RWPE2 (cell line): ENCODE results near the gene B3GLCT.

Experiments
- ATAC-seq: fragments of 200-7000 bp; cut with Tn5 transposase; 3 replicates; pipeline ENCODE4 v1.9.1; 2021; ENCODE audit warnings: low read depth
- DNase-seq: peaks from one replicate; pipeline ENCODE4 v3.0.0-alpha.2; 2020; ENCODE audit warnings: low spot score
- H3K27ac ChIP-seq: fragments of 450-650 bp; 2 replicates; pipeline ENCODE4 v1.5.1; 2017; ENCODE audit warnings: mild to moderate bottlenecking; ENCODE audit not compliant: poor library complexity, severe bottlenecking
- H3K27me3 ChIP-seq: fragments of 250-450 bp; sonication (Bioruptor Pico); 2 replicates; pipeline ENCODE4 v1.5.1; 2021; ENCODE audit warnings: mild to moderate bottlenecking, moderate library complexity; ENCODE audit not compliant: insufficient read depth, poor library complexity, severe bottlenecking
- H3K36me3 ChIP-seq: fragments of 250-450 bp; sonication (Bioruptor Pico); 2 replicates; pipeline ENCODE4 v1.5.1; 2020; ENCODE audit warnings: low read depth, mild to moderate bottlenecking, moderate library complexity
- H3K4me1 ChIP-seq: fragments of 250-450 bp; sonication (Bioruptor Pico); 2 replicates; pipeline ENCODE4 v1.5.1; 2021; ENCODE audit warnings: mild to moderate bottlenecking, moderate library complexity; ENCODE audit not compliant: insufficient read depth, poor library complexity, severe bottlenecking
- H3K4me3 ChIP-seq: fragments of 250-450 bp; sonication (Bioruptor Pico); 2 replicates; pipeline ENCODE4 v1.5.1; 2021; ENCODE audit warnings: mild to moderate bottlenecking, moderate library complexity; ENCODE audit not compliant: severe bottlenecking
- H3K9me3 ChIP-seq: fragments of 250-450 bp; sonication (Bioruptor Pico); 2 replicates; pipeline ENCODE4 v1.5.1; 2021; ENCODE audit warnings: mild to moderate bottlenecking, moderate library complexity; ENCODE audit not compliant: severe bottlenecking
- TF ChIP-seq, protein P1 (sequence below): fragments of 450-650 bp; IDR thresholded peaks from one replicate; pipeline ENCODE4 v1.5.1; 2017; ENCODE audit warnings: mild to moderate bottlenecking, moderate library complexity; ENCODE audit not compliant: poor library complexity, severe bottlenecking

Gene B3GLCT

GRCh38 chr13:31236211-31236786, 36.5 kb downstream of the B3GLCT start:
- Histone ChIP-seq H3K4me1 (no peaks in the 10 kb centered on the region), H3K9me3 (no peaks in the 10 kb centered on the region), H3K36me3 (no peaks in the 10 kb centered on the region), H3K27me3 (no peaks in the 10 kb centered on the region), H3K4me3 (no peak overlapping the region), H3K27ac (no peak overlapping the region)
- DNase-seq (no peak), ATAC-seq (peak; percentile 49; the same call in 1 of the 3 replicates)
- TF ChIP-seq, protein P1, sequence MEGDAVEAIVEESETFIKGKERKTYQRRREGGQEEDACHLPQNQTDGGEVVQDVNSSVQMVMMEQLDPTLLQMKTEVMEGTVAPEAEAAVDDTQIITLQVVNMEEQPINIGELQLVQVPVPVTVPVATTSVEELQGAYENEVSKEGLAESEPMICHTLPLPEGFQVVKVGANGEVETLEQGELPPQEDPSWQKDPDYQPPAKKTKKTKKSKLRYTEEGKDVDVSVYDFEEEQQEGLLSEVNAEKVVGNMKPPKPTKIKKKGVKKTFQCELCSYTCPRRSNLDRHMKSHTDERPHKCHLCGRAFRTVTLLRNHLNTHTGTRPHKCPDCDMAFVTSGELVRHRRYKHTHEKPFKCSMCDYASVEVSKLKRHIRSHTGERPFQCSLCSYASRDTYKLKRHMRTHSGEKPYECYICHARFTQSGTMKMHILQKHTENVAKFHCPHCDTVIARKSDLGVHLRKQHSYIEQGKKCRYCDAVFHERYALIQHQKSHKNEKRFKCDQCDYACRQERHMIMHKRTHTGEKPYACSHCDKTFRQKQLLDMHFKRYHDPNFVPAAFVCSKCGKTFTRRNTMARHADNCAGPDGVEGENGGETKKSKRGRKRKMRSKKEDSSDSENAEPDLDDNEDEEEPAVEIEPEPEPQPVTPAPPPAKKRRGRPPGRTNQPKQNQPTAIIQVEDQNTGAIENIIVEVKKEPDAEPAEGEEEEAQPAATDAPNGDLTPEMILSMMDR: peak; percentile 81

DNA sequence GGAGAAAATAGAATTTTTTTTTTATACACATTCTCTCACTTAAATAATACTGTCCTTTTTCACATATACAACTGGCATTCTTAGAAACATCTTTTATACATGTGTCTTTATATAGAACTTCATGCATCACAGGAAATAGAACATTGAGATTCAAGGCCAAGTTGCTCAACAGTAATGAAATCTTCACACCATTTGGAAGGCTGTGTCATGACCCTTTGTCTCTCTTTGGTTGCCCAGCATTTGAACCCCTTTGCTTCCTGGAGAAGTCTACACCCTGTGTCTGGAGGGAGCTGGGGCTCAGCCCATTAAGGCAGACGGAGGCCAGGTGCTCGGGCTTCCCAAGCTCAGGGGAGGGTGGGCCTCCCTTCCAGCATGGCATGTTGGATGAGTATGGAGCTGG, 41.1 kb downstream of the B3GLCT start:
- no peaks in the 10 kb centered on the region for H3K4me1 ChIP-seq
- H3K36me3 ChIP-seq: no peaks in the 10 kb centered on the region
- DNase-seq (no peak), ATAC-seq (no peak)
- no peak overlapping the region for H3K27ac ChIP-seq
- no peak overlapping the region for H3K4me3 ChIP-seq
- no peaks in the 10 kb centered on the region for H3K9me3 ChIP-seq
- no peaks in the 10 kb centered on the region for H3K27me3 ChIP-seq
- TF ChIP-seq, protein P1: no peak

DNA sequence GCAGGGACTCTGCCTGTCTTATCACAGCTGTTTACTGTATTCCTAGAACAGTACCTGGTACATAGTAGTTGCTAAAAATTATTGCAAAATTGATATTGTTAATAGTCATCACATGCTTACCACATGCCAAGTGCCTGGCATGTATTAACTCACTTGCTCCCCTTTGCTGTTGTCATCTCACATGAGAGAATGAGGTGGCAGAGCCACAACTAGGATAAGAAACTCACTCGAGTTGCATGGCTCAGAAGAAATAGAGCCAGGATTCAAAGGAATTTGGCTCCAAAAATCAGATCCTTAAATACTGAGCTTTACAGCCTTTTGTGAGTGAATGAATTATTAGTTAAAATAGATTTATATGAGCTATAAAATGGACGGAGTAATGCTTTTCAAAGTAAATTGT, 42.6 kb downstream of the B3GLCT start:
- Histone ChIP-seq H3K9me3 (no peaks in the 10 kb centered on the region), H3K27me3 (no peaks in the 10 kb centered on the region), H3K27ac (no peak overlapping the region), H3K4me3 (no peak overlapping the region), H3K36me3 (no peaks in the 10 kb centered on the region), H3K4me1 (no peaks in the 10 kb centered on the region)
- no peak for DNase-seq
- no peak for ATAC-seq
- TF ChIP-seq, protein P1: no peak

GRCh38 chr13:31242916-31243315, 43.1 kb downstream of the B3GLCT start:
- Histone ChIP-seq H3K27me3 (no peaks in the 10 kb centered on the region), H3K36me3 (no peaks in the 10 kb centered on the region), H3K4me1 (no peaks in the 10 kb centered on the region), H3K27ac (no peak overlapping the region), H3K4me3 (no peak overlapping the region), H3K9me3 (no peaks in the 10 kb centered on the region)
- no peak for ATAC-seq
- TF ChIP-seq, protein P1: no peak
- DNase-seq: no peak

DNA sequence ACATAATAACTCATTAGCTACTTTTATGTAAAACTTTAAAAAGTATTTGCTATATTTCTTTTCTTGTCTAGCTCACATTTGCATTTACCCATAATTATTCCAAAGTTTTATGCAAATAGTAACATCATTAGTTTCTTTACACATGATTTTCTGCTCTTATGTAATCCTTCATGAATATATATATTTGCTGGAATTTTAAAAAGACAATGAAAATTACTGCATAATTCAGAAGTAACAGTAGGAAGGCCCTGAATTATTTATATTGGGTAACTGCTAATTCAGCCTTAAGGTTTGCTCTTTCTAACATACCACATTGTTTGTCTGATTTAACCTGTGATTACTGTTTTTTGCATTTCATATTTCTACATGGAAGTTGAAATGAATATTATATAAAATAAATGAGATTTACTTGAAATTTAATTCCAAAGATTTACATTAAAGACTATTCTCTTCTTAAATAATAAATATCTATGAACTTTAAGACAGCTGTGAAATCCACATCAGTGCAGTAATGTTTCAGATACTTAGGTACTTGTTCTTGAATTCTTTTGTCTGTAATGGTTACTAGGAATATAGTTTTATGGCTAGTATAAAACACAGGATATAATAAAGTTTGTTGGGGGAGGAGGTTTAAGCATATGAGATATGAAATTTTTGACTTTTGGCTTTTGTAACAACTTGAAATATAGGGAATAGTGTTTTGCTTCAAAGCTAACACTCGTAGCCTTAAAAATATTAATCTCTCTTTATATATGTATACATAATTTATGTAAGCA, 46.0 kb downstream of the B3GLCT start:
- Histone ChIP-seq H3K4me3 (no peak overlapping the region), H3K27me3 (no peaks in the 10 kb centered on the region), H3K36me3 (no peaks in the 10 kb centered on the region), H3K9me3 (no peaks in the 10 kb centered on the region), H3K4me1 (no peaks in the 10 kb centered on the region), H3K27ac (no peak overlapping the region)
- TF ChIP-seq, protein P1: no peak
- no peak for ATAC-seq
- no peak for DNase-seq
